Suprapubic skin (tissue), 4 donors: ENCODE results near the gene MAP1LC3B. TPM values are rescaled to one million over a fixed set of nuclear protein-coding genes. Genes with fewer than 3 reads are reported as not detected.
"Not testable (repeated sequence)": the region's sequence is repeated elsewhere in the genome, so short reads cannot be mapped to it uniquely, and the experiment has no call there.

Experiments used
- DNase-seq, 2 donors: peaks; one replicate each; pipeline ENCODE4 v3.0.0-alpha.2; 2019; ENCODE audit warnings: low spot score in 2 of 2
- H3K27ac ChIP-seq: fragments of 200-600 bp; sonication (generic); one replicate; pipeline ENCODE4 v1.5.1; 2019
- H3K27me3 ChIP-seq: fragments of 200-600 bp; sonication (generic); one replicate; pipeline ENCODE4 v1.5.1; 2019
- H3K36me3 ChIP-seq: fragments of 200-600 bp; sonication (generic); one replicate; pipeline ENCODE4 v1.5.1; 2019
- H3K4me1 ChIP-seq: fragments of 200-600 bp; sonication (generic); one replicate; pipeline ENCODE4 v1.5.1; 2019
- H3K4me3 ChIP-seq: fragments of 200-600 bp; sonication (generic); one replicate; pipeline ENCODE4 v1.5.1; 2019; ENCODE audit warnings: mild to moderate bottlenecking
- H3K9me3 ChIP-seq: fragments of 200-600 bp; sonication (generic); one replicate; pipeline ENCODE4 v1.5.1; 2019
- CTCF ChIP-seq, 2 donors: fragments of 200-600 bp in 1 of 2; fragments of 450-650 bp in 1 of 2; sonication (generic) in 1 of 2; IDR thresholded peaks; one replicate each; pipeline ENCODE4 v1.5.1; 2016 to 2019; ENCODE audit warnings: antibody characterized with exemption in 2 of 2, mild to moderate bottlenecking in 1 of 2, moderate library complexity in 1 of 2
- EP300 ChIP-seq: sonication (generic); formaldehyde crosslinking; IDR thresholded peaks from one replicate; pipeline ENCODE4 v1.6.1; 2017; ENCODE audit warnings: antibody characterized with exemption
- POLR2A ChIP-seq, 2 donors: fragments of 450-650 bp; IDR thresholded peaks; one replicate each; pipeline ENCODE4 v1.6.1; 2017; ENCODE audit warnings: antibody characterized with exemption in 2 of 2, mild to moderate bottlenecking in 2 of 2, moderate library complexity in 2 of 2
- POLR2AphosphoS5 ChIP-seq, 3 donors: sonication (generic); formaldehyde crosslinking; IDR thresholded peaks; one replicate each; pipeline ENCODE4 v1.6.1; 2017; ENCODE audit warnings: antibody characterized with exemption in 3 of 3
- WGBS: methylation state at CpG from one replicate; pipeline ENCODE4 v1.1.5; 2018; 5-methylcytosine and 5-hydroxymethylcytosine counted together
- total RNA-seq, 4 donors: library from RNA; depleted of rRNA; stranded (reverse); fragments of >200 nt; gene quantifications; one replicate each; pipeline ENCODE4 v1.1.0, GENCODE V29; 2016

MAP1LC3B gene
- total RNA-seq, 4 donors from 2014 or later = 57.8 to 82.0 (median 71.3) TPM

- Histone ChIP-seq H3K4me3 (no peak overlapping the region), H3K4me1 (peaks cover 52% of the 10 kb centered on the region), H3K27me3 (no peaks in the 10 kb centered on the region), H3K36me3 (no peaks in the 10 kb centered on the region), H3K9me3 (no peaks in the 10 kb centered on the region), H3K27ac (peak overlapping the region; percentile 93)
- 27% methylated on average over 1 of the region's 1 CpG for WGBS
- DNase-seq = no peak
- TF ChIP-seq EP300 (no peak), POLR2AphosphoS5 (IDR thresholded peaks at IDR 0.05) (no peak), CTCF (IDR thresholded peaks at IDR 0.05) (no peak), POLR2A (IDR thresholded peaks at IDR 0.05) (no peak)
Observed at GRCh38 chr16:87388818-87389134, 3.4 kb upstream of the MAP1LC3B start.

GRCh38 chr16:87389245-87389644, 2.9 kb upstream of the MAP1LC3B start:
- peak in 1 of 2 donors; percentile 13 for DNase-seq
- H3K9me3 ChIP-seq = no peaks in the 10 kb centered on the region
- H3K27ac ChIP-seq = peak overlapping the region; percentile 93
- WGBS = 85% methylated on average over 5 of the region's 5 CpGs
- TF ChIP-seq CTCF (IDR thresholded peaks at IDR 0.05) = no peak
- no peak for TF ChIP-seq POLR2AphosphoS5 (IDR thresholded peaks at IDR 0.05)
- TF ChIP-seq POLR2A (IDR thresholded peaks at IDR 0.05) = no peak
- no peak for TF ChIP-seq EP300
- no peak overlapping the region for H3K4me3 ChIP-seq
- H3K27me3 ChIP-seq = no peaks in the 10 kb centered on the region
- peaks cover 56% of the 10 kb centered on the region for H3K4me1 ChIP-seq
- H3K36me3 ChIP-seq = no peaks in the 10 kb centered on the region

GRCh38 chr16:87389914-87390313, 2.2 kb upstream of the MAP1LC3B start:
- peak in 1 of 2 donors; percentile 65 for DNase-seq
- H3K27ac ChIP-seq = not testable (repeated sequence)
- WGBS = 91% methylated on average over 9 of the region's 9 CpGs

GRCh38 chr16:87390641-87391323, 1.4 kb upstream of the MAP1LC3B start:
- DNase-seq = peak in 1 of 2 donors; percentile 76
- Histone ChIP-seq H3K36me3 (no peaks in the 10 kb centered on the region), H3K9me3 (no peaks in the 10 kb centered on the region), H3K4me1 (peaks cover 64% of the 10 kb centered on the region), H3K27me3 (no peaks in the 10 kb centered on the region), H3K4me3 (peak overlapping the region; percentile 89), H3K27ac (peak overlapping the region; percentile 98)
- TF ChIP-seq POLR2A (IDR thresholded peaks at IDR 0.05) = no peak
- TF ChIP-seq POLR2AphosphoS5 (IDR thresholded peaks at IDR 0.05) = no peak
- no peak for TF ChIP-seq CTCF (IDR thresholded peaks at IDR 0.05)
- TF ChIP-seq EP300 = no peak
- 91% methylated on average over 18 of the region's 24 CpGs for WGBS

More at GRCh38 chr16:87389914-87390313, 2.2 kb upstream of the MAP1LC3B start:
- H3K36me3 ChIP-seq, H3K27me3 ChIP-seq, H3K4me3 ChIP-seq, H3K9me3 ChIP-seq: not testable (repeated sequence)
- H3K4me1 ChIP-seq = peaks cover 57% of the 10 kb centered on the region

GRCh38 chr16:87391324-87391949, 699 bp upstream of the MAP1LC3B start:
- Histone ChIP-seq H3K36me3 (no peaks in the 10 kb centered on the region), H3K4me1 (peaks cover 69% of the 10 kb centered on the region), H3K9me3 (no peaks in the 10 kb centered on the region), H3K27me3 (no peaks in the 10 kb centered on the region), H3K4me3 (peak overlapping the region; percentile 89), H3K27ac (peak overlapping the region; percentile 98)
- DNase-seq = peak; percentile 88 to 90
- TF ChIP-seq CTCF (IDR thresholded peaks at IDR 0.05) = no peak
- TF ChIP-seq POLR2A (IDR thresholded peaks at IDR 0.05) = no peak
- no peak for TF ChIP-seq EP300
- TF ChIP-seq POLR2AphosphoS5 (IDR thresholded peaks at IDR 0.05) = peak in 1 of 3 donors; percentile 9
- 13% methylated on average over 20 of the region's 44 CpGs for WGBS
